IPS-20b (cell line): ENCODE data around the gene DVL1.

ENCODE experiments used
- H3K27ac ChIP-seq: one replicate; pipeline ENCODE4 v1.5.1; 2013; ENCODE audit warnings: low read length
- H3K27me3 ChIP-seq: 2 replicates; pipeline ENCODE4 v1.6.1; 2013; ENCODE audit warnings: mild to moderate bottlenecking, low read length, inconsistent platforms; ENCODE audit not compliant: insufficient read depth
- H3K36me3 ChIP-seq: 2 replicates; pipeline ENCODE4 v1.6.1; 2013; ENCODE audit warnings: low read depth, mild to moderate bottlenecking, inconsistent platforms, low read length, moderate library complexity; ENCODE audit not compliant: insufficient read depth
- H3K4me1 ChIP-seq: 2 replicates; pipeline ENCODE4 v1.6.1; 2013; ENCODE audit warnings: mild to moderate bottlenecking, control low read depth, inconsistent platforms, low read length, moderate library complexity; ENCODE audit not compliant: insufficient read depth
- H3K4me3 ChIP-seq: 2 replicates; pipeline ENCODE4 v1.5.1; 2013; ENCODE audit warnings: mild to moderate bottlenecking, low read length, inconsistent platforms
- H3K9ac ChIP-seq: 2 replicates; pipeline ENCODE4 v1.6.1; 2013; ENCODE audit warnings: low read depth, mild to moderate bottlenecking, inconsistent platforms, low read length, moderate library complexity
- H3K9me3 ChIP-seq: 2 replicates; pipeline ENCODE4 v1.6.1; 2013; ENCODE audit warnings: mild to moderate bottlenecking, low read depth, low read length, inconsistent platforms; ENCODE audit not compliant: insufficient read depth

Gene DVL1

GRCh38 chr1:1343811-1344421 lies 5.3 kb downstream of the DVL1 start:
- H3K9ac ChIP-seq: no peak overlapping the region
- no peaks in the 10 kb centered on the region for H3K9me3 ChIP-seq
- no peaks in the 10 kb centered on the region; the same call in 1 of the 2 replicates for H3K4me1 ChIP-seq
- peaks cover 14% of the 10 kb centered on the region for H3K36me3 ChIP-seq
- no peak overlapping the region for H3K27ac ChIP-seq
- H3K4me3 ChIP-seq: no peak overlapping the region
- H3K27me3 ChIP-seq: no peaks in the 10 kb centered on the region

- H3K4me1 ChIP-seq: no peaks in the 10 kb centered on the region; the same call in 1 of the 2 replicates
Measured at GRCh38 chr1:1342584-1343115, 6.6 kb downstream of the DVL1 start.

GRCh38 chr1:1342061-1342562 lies 7.1 kb downstream of the DVL1 start:
- no peaks in the 10 kb centered on the region for H3K27me3 ChIP-seq
- H3K4me3 ChIP-seq: no peak overlapping the region
- H3K27ac ChIP-seq: no peak overlapping the region
- no peaks in the 10 kb centered on the region for H3K9me3 ChIP-seq
- peaks cover 19% of the 10 kb centered on the region for H3K36me3 ChIP-seq
- no peaks in the 10 kb centered on the region for H3K4me1 ChIP-seq
- H3K9ac ChIP-seq: no peak overlapping the region

More at GRCh38 chr1:1342584-1343115, 6.6 kb downstream of the DVL1 start:
- peaks cover 14% of the 10 kb centered on the region for H3K36me3 ChIP-seq
- H3K4me3 ChIP-seq: no peak overlapping the region
- H3K27me3 ChIP-seq: no peaks in the 10 kb centered on the region
- H3K9me3 ChIP-seq: no peaks in the 10 kb centered on the region
- no peak overlapping the region for H3K27ac ChIP-seq
- no peak overlapping the region for H3K9ac ChIP-seq

- no peaks in the 10 kb centered on the region for H3K27me3 ChIP-seq
- no peak overlapping the region for H3K4me3 ChIP-seq
- no peaks in the 10 kb centered on the region for H3K4me1 ChIP-seq
- no peaks in the 10 kb centered on the region for H3K9me3 ChIP-seq
- H3K9ac ChIP-seq: no peak overlapping the region
- peaks cover 20% of the 10 kb centered on the region for H3K36me3 ChIP-seq
- H3K27ac ChIP-seq: no peak overlapping the region
Measured at GRCh38 chr1:1341549-1342021, 7.6 kb downstream of the DVL1 start.

- Histone ChIP-seq H3K4me1 (no peaks in the 10 kb centered on the region), H3K9ac (no peak overlapping the region), H3K27ac (no peak overlapping the region), H3K9me3 (no peaks in the 10 kb centered on the region), H3K4me3 (no peak overlapping the region), H3K36me3 (peaks cover 20% of the 10 kb centered on the region), H3K27me3 (no peaks in the 10 kb centered on the region)
Measured at GRCh38 chr1:1340791-1341548, 8.2 kb downstream of the DVL1 start.

GRCh38 chr1:1340185-1340584 lies 9.0 kb downstream of the DVL1 start:
- Histone ChIP-seq H3K4me1 (no peaks in the 10 kb centered on the region), H3K36me3 (peaks cover 20% of the 10 kb centered on the region)

GRCh38 chr1:1338278-1338677 lies 10.9 kb downstream of the DVL1 start:
- no peak overlapping the region for H3K27ac ChIP-seq
- H3K27me3 ChIP-seq: no peaks in the 10 kb centered on the region
- peaks cover 20% of the 10 kb centered on the region for H3K36me3 ChIP-seq
- no peak overlapping the region for H3K9ac ChIP-seq
- H3K9me3 ChIP-seq: no peaks in the 10 kb centered on the region
- no peak overlapping the region for H3K4me3 ChIP-seq
- no peaks in the 10 kb centered on the region for H3K4me1 ChIP-seq

More at GRCh38 chr1:1340185-1340584, 9.0 kb downstream of the DVL1 start:
- H3K27ac ChIP-seq: no peak overlapping the region
- no peak overlapping the region for H3K4me3 ChIP-seq
- no peak overlapping the region for H3K9ac ChIP-seq
- H3K27me3 ChIP-seq: no peaks in the 10 kb centered on the region
- H3K9me3 ChIP-seq: no peaks in the 10 kb centered on the region

- Histone ChIP-seq H3K27me3 (no peaks in the 10 kb centered on the region), H3K36me3 (peaks cover 20% of the 10 kb centered on the region), H3K9ac (no peak overlapping the region), H3K27ac (no peak overlapping the region), H3K4me1 (no peaks in the 10 kb centered on the region), H3K4me3 (no peak overlapping the region), H3K9me3 (no peaks in the 10 kb centered on the region)
Measured at GRCh38 chr1:1337793-1338147, 11.4 kb downstream of the DVL1 start.

GRCh38 chr1:1336931-1337792 lies 12.1 kb downstream of the DVL1 start:
- H3K9ac ChIP-seq: no peak overlapping the region
- H3K4me3 ChIP-seq: no peak overlapping the region
- no peaks in the 10 kb centered on the region for H3K27me3 ChIP-seq
- H3K27ac ChIP-seq: no peak overlapping the region
- H3K4me1 ChIP-seq: no peaks in the 10 kb centered on the region
- H3K9me3 ChIP-seq: no peaks in the 10 kb centered on the region
- peaks cover 20% of the 10 kb centered on the region for H3K36me3 ChIP-seq

- H3K27me3 ChIP-seq: no peaks in the 10 kb centered on the region
- H3K9ac ChIP-seq: no peak overlapping the region
- H3K4me3 ChIP-seq: no peak overlapping the region
- H3K4me1 ChIP-seq: no peaks in the 10 kb centered on the region
- no peaks in the 10 kb centered on the region for H3K9me3 ChIP-seq
- peaks cover 19% of the 10 kb centered on the region for H3K36me3 ChIP-seq
- H3K27ac ChIP-seq: no peak overlapping the region
Measured at GRCh38 chr1:1336446-1336845, 12.8 kb downstream of the DVL1 start.

- no peak overlapping the region for H3K27ac ChIP-seq
- H3K9me3 ChIP-seq: no peaks in the 10 kb centered on the region
- no peak overlapping the region for H3K4me3 ChIP-seq
- H3K27me3 ChIP-seq: no peaks in the 10 kb centered on the region
- H3K4me1 ChIP-seq: no peaks in the 10 kb centered on the region
- H3K9ac ChIP-seq: no peak overlapping the region
- peaks cover 13% of the 10 kb centered on the region for H3K36me3 ChIP-seq
Measured at GRCh38 chr1:1335792-1336248, 13.4 kb downstream of the DVL1 start.
